C4-2B (cell line): ENCODE data around the gene FRMPD3.

ENCODE experiments used
- H3K27ac ChIP-seq: fragments of 450-650 bp; 2 replicates; pipeline ENCODE4 v1.5.1; 2017
- ZFX ChIP-seq: fragments of 450-650 bp; IDR thresholded peaks from 2 replicates; pipeline ENCODE4 v1.6.1; 2017
- TF ChIP-seq, protein P1 (sequence below): fragments of 450-650 bp; conservative IDR thresholded peaks from 2 replicates; pipeline ENCODE4 v1.5.1; 2017; ENCODE audit warnings: mild to moderate bottlenecking

The FRMPD3 gene

GRCh38 chrX:107445146-107445545 lies 4.3 kb upstream of the FRMPD3 start:
- no peak for TF ChIP-seq ZFX
- TF ChIP-seq, protein P1, sequence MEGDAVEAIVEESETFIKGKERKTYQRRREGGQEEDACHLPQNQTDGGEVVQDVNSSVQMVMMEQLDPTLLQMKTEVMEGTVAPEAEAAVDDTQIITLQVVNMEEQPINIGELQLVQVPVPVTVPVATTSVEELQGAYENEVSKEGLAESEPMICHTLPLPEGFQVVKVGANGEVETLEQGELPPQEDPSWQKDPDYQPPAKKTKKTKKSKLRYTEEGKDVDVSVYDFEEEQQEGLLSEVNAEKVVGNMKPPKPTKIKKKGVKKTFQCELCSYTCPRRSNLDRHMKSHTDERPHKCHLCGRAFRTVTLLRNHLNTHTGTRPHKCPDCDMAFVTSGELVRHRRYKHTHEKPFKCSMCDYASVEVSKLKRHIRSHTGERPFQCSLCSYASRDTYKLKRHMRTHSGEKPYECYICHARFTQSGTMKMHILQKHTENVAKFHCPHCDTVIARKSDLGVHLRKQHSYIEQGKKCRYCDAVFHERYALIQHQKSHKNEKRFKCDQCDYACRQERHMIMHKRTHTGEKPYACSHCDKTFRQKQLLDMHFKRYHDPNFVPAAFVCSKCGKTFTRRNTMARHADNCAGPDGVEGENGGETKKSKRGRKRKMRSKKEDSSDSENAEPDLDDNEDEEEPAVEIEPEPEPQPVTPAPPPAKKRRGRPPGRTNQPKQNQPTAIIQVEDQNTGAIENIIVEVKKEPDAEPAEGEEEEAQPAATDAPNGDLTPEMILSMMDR = no peak
- H3K27ac ChIP-seq = no peak overlapping the region

DNA sequence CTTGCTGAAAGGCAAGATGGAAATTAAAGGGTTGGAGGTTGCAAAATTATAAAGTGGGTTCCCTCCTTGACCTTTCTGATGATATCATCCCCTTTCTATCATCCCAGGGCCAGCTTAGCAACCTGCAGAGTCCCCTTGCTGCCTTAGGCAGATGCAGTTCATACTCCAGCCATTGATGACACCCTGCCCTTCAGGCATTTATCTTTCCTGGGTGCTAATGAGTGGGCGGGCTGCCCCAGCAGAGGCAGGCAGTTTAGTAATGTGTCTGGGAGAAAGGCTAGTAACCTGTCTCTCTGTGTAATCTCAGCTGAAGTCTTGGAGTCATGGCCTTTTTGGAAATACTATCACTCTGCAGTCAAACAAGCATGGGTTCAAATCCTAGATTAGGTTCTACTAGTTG lies 3.8 kb upstream of the FRMPD3 start:
- no peak overlapping the region for H3K27ac ChIP-seq

GRCh38 chrX:107447642-107448041 lies 1.8 kb upstream of the FRMPD3 start:
- H3K27ac ChIP-seq = no peak overlapping the region
- TF ChIP-seq, protein P1 = no peak
- TF ChIP-seq ZFX = no peak

More for the DNA sequence above, 3.8 kb upstream of the FRMPD3 start:
- no peak for TF ChIP-seq ZFX
- TF ChIP-seq, protein P1 = no peak

GRCh38 chrX:107448625-107448997 lies 841 bp upstream of the FRMPD3 start:
- peak overlapping the region; percentile 72 for H3K27ac ChIP-seq
- no peak for TF ChIP-seq ZFX
- TF ChIP-seq, protein P1 = no peak

- no peak overlapping the region for H3K27ac ChIP-seq
- TF ChIP-seq, protein P1 = no peak
- no peak for TF ChIP-seq ZFX
Observed at GRCh38 chrX:107450823-107451509, 1.5 kb downstream of the FRMPD3 start.

DNA sequence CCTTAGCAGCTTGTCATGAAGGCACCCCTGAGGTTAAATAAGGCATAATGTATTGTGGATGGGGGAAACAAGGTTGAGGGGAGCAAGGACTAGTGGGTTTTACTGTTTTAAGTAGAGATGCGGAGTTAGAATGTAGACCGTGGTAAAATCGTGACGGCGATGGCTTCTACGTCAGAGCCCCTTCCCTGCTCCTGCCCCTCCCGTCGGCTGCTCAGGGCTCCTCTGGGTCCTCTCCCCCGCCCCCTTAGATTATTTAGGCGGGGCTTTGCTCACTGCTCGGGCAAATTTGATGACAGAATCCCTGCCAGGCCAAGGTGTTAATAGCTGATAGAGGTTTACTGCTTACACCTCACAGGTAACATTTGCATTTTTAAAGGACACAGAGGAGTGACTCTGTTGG lies 2.3 kb downstream of the FRMPD3 start:
- H3K27ac ChIP-seq = no peak overlapping the region
- TF ChIP-seq ZFX = no peak
- TF ChIP-seq, protein P1 = no peak

DNA sequence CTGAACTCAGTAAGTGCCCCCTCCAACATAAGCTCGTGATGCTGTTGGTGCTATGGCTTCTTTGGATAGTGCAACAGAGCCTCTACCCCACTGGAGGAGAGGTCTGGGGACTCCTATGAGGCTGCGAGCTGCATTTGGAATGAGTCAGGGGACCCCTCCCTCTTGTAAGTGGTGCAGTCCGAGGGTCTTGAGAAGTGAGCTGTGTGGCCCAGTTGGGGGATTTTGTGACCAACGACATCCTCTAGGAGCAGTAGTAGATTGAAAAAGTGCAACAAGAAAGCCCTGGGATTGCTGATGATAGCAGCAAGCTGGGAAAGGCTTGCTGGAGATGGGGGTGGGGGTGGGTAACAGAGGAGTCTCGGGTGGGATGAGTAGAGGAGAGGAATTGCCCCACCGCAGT lies 3.1 kb downstream of the FRMPD3 start:
- TF ChIP-seq ZFX = no peak
- TF ChIP-seq, protein P1 = no peak
- no peak overlapping the region for H3K27ac ChIP-seq
